ENCODE results near the gene CEPT1.

DNA sequence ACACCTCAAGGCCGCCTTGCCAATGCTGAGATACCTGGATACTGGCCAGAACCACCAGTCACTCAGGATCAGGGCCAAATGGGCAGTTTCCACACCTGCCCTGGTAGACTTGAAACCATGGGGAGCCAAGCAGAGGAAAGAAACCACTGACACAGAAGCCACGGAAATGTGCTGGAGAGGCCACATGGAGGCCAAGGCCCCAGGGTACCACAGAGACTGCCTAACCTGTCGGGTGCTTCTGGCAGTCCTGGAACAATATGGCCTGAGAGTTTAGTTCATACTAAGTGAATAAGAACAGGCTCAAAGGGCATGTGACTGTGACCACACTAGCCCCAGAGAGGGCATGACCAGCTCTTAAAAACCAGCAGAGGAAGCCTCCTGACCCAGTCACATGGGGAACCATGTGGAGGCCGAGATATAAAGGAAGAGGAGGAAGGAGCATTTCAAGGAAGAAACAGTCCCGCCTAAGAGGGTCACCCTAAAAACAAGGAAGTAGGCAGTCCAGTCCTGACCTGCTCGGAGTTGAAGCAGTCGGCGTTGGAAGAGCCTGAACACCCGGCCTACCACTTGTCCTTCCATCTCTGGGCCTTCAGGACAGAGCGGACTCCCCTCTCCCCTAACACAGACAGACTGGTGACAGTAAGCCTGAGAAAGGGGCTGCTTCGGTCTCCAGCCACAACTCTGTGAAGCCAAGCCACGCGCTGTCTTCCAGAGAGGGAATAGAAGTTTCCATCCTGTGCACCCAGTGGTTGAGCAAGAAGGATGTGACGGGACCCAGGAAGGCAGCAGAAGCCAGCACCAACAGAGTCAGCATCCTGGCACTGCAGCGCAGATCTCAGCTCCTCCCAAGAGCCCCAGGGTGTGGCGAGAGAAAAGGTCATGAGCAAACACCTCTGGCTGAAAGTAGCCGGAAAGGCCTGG lies 60.1 kb downstream of the CEPT1 start, which contains the start of gene DENND2D:
- TF ChIP-seq, protein P1, sequence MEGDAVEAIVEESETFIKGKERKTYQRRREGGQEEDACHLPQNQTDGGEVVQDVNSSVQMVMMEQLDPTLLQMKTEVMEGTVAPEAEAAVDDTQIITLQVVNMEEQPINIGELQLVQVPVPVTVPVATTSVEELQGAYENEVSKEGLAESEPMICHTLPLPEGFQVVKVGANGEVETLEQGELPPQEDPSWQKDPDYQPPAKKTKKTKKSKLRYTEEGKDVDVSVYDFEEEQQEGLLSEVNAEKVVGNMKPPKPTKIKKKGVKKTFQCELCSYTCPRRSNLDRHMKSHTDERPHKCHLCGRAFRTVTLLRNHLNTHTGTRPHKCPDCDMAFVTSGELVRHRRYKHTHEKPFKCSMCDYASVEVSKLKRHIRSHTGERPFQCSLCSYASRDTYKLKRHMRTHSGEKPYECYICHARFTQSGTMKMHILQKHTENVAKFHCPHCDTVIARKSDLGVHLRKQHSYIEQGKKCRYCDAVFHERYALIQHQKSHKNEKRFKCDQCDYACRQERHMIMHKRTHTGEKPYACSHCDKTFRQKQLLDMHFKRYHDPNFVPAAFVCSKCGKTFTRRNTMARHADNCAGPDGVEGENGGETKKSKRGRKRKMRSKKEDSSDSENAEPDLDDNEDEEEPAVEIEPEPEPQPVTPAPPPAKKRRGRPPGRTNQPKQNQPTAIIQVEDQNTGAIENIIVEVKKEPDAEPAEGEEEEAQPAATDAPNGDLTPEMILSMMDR (IDR thresholded peaks at IDR 0.05), result no peak
- TF ChIP-seq POLR2A (IDR thresholded peaks at IDR 0.05), result no peak
